Endodermal cell (in vitro differentiated cells): ENCODE data around the gene NINJ2. TPM values are rescaled to one million over a fixed set of nuclear protein-coding genes. Genes with fewer than 3 reads are reported as not detected.

Experiments
- DNase-seq: peaks from one replicate; pipeline ENCODE4 v3.0.0-alpha.2; 2017
- H3K27ac ChIP-seq: 2 replicates; pipeline ENCODE4 v1.5.1; 2013; ENCODE audit warnings: mild to moderate bottlenecking, low read depth, low read length, moderate library complexity
- H3K27me3 ChIP-seq: 2 replicates; pipeline ENCODE4 v1.6.1; 2013; ENCODE audit warnings: mild to moderate bottlenecking, low read length, moderate library complexity; ENCODE audit not compliant: insufficient read depth, control insufficient read depth, poor library complexity, severe bottlenecking
- H3K36me3 ChIP-seq: 2 replicates; pipeline ENCODE4 v1.7.0; 2013; ENCODE audit warnings: mild to moderate bottlenecking, low read length, moderate library complexity; ENCODE audit not compliant: control insufficient read depth, insufficient read depth
- H3K4me1 ChIP-seq: one replicate; pipeline ENCODE4 v1.7.0; 2013; ENCODE audit warnings: low read length; ENCODE audit not compliant: control insufficient read depth, insufficient read depth
- H3K4me3 ChIP-seq: 2 replicates; pipeline ENCODE4 v1.5.1; 2013; ENCODE audit warnings: mild to moderate bottlenecking, low read length, moderate library complexity
- H3K9ac ChIP-seq: 2 replicates; pipeline ENCODE4 v1.6.1; 2013; ENCODE audit warnings: mild to moderate bottlenecking, low read length, moderate library complexity; ENCODE audit not compliant: poor library complexity, severe bottlenecking; ENCODE audit errors: extremely low read depth
- H3K9me3 ChIP-seq: 2 replicates; pipeline ENCODE4 v1.6.1; 2013; ENCODE audit warnings: mild to moderate bottlenecking, low read length, moderate library complexity; ENCODE audit not compliant: control insufficient read depth
- H3K27ac Mint-ChIP-seq: 2 replicates; pipeline ENCODE4 v1.8.0; 2020; ENCODE audit warnings: mixed read lengths
- H3K27me3 Mint-ChIP-seq: 2 replicates; pipeline ENCODE4 v1.8.0; 2021; ENCODE audit warnings: mild to moderate bottlenecking, mixed read lengths; ENCODE audit not compliant: insufficient read depth
- H3K36me3 Mint-ChIP-seq: 2 replicates; pipeline ENCODE4 v1.8.0; 2020; ENCODE audit warnings: low read depth, mixed read lengths
- H3K4me1 Mint-ChIP-seq: 2 replicates; pipeline ENCODE4 v1.8.0; 2020; ENCODE audit warnings: mixed read lengths
- H3K4me3 Mint-ChIP-seq: 2 replicates; pipeline ENCODE4 v1.8.0; 2020; ENCODE audit warnings: mild to moderate bottlenecking, moderate library complexity, mixed read lengths
- H3K9me3 Mint-ChIP-seq: 2 replicates; pipeline ENCODE4 v1.8.0; 2020; ENCODE audit warnings: mild to moderate bottlenecking, mixed read lengths
- CTCF ChIP-seq: fragments of 200-600 bp; sonication (generic); conservative IDR thresholded peaks from 2 replicates; pipeline ENCODE4 v1.5.0; 2021; ENCODE audit warnings: antibody characterized with exemption, mild to moderate bottlenecking
- WGBS, 2 experiments: methylation state at CpG; one replicate each; pipeline versions ENCODE4 v1.1.5 to v1.1.7; 2013; ENCODE audit warnings: missing lambda C conversion rate in 2 of 2, mixed read lengths in 1 of 2; ENCODE audit not compliant: insufficient coverage in 1 of 2, insufficient read length in 1 of 2; 5-methylcytosine and 5-hydroxymethylcytosine counted together
- total RNA-seq, 2 donors: library from RNA; stranded (reverse); fragmentation: NEBNext Ultra II Directional in 1 of 2; extraction: Animal tissue kit (Norgen Biotek cat#: 25700) in 1 of 2; gene quantifications; 2 replicates in 1 of 2; 3 replicates in 1 of 2; pipeline ENCODE4 v1.2.1, GENCODE V29; 2021

NINJ2 gene
- total RNA-seq, 2 donors from 2014 or later, result 0.73 to 5.1 TPM

DNA sequence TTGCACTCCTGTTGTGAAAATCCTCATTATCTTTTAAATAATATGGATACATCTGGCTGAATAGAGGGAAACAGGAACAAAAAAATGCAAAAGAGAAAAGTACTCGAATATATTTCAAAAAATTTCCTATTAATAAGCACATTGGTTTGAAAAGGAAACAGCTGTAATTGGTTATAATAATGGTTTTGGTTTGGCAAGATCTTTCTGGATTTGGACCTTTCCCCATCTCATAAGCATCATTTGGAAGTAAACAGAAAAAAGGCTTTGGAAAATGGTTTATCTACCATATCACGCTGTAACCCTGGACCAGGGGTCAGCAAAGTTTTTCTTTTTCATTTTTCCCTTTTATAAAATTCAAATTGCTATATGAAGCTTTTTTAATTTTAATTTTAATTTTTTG, 2.8 kb upstream of the NINJ2 start:
- no peaks in the 10 kb centered on the region for H3K27me3 ChIP-seq
- no peak for DNase-seq
- Mint-ChIP-seq H3K4me3 (no peak overlapping the region), H3K27ac (no peak overlapping the region), H3K27me3 (peaks cover 32% of the 10 kb centered on the region), H3K4me1 (peaks cover 37% of the 10 kb centered on the region), H3K36me3 (no peaks in the 10 kb centered on the region), H3K9me3 (no peaks in the 10 kb centered on the region)
- H3K4me1 ChIP-seq, result no peaks in the 10 kb centered on the region
- H3K36me3 ChIP-seq, result no peaks in the 10 kb centered on the region
- H3K9me3 ChIP-seq, result no peaks in the 10 kb centered on the region
- TF ChIP-seq CTCF, result no peak
- H3K27ac ChIP-seq, result no peak overlapping the region
- no peak overlapping the region for H3K9ac ChIP-seq
- no peak overlapping the region for H3K4me3 ChIP-seq
- WGBS, 2 experiments, result no CpG with 5 or more reads among the region's 2 CpGs

DNA sequence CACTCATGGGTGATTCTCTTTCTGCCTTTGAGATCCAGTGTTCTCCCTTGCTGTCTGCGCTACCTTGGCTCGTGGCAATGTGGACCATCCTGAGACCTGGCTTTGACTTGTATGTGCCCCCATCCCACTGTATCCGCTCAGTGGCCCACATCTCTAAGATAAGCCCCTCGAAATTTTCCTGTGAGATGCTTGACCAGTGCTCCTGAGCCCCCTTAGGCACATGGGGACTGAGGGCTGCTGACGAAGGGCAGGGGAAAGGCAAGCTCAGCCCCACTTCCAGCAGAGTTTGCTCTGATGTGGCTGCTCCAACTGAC, 1.5 kb upstream of the NINJ2 start:
- WGBS, 2 experiments, result 91 to 97% methylated on average over 4 to 5 of the region's 5 CpGs
- Histone ChIP-seq H3K27ac (no peak overlapping the region), H3K9ac (no peak overlapping the region), H3K4me1 (no peaks in the 10 kb centered on the region), H3K9me3 (no peaks in the 10 kb centered on the region), H3K4me3 (no peak overlapping the region), H3K27me3 (no peaks in the 10 kb centered on the region), H3K36me3 (no peaks in the 10 kb centered on the region)
- Mint-ChIP-seq H3K9me3 (no peaks in the 10 kb centered on the region), H3K4me3 (no peak overlapping the region), H3K27me3 (peaks cover 27% of the 10 kb centered on the region), H3K4me1 (peaks cover 37% of the 10 kb centered on the region), H3K27ac (no peak overlapping the region), H3K36me3 (no peaks in the 10 kb centered on the region)
- DNase-seq, result no peak
- TF ChIP-seq CTCF, result no peak

- Histone ChIP-seq H3K27ac (no peak overlapping the region), H3K27me3 (no peaks in the 10 kb centered on the region), H3K4me1 (no peaks in the 10 kb centered on the region), H3K36me3 (no peaks in the 10 kb centered on the region), H3K4me3 (no peak overlapping the region), H3K9ac (no peak overlapping the region), H3K9me3 (no peaks in the 10 kb centered on the region)
- 88 to 96% methylated on average over 4 to 11 of the region's 13 CpGs for WGBS, 2 experiments
- Mint-ChIP-seq H3K27me3 (peaks cover 27% of the 10 kb centered on the region), H3K4me3 (no peak overlapping the region), H3K9me3 (no peaks in the 10 kb centered on the region), H3K27ac (no peak overlapping the region), H3K36me3 (no peaks in the 10 kb centered on the region), H3K4me1 (peaks cover 42% of the 10 kb centered on the region)
- TF ChIP-seq CTCF, result no peak
- no peak for DNase-seq
Measured at GRCh38 chr12:664075-664778, 982 bp upstream of the NINJ2 start.
